ENCODE measurements around the gene TMEFF2.

TMEFF2 gene

DNA sequence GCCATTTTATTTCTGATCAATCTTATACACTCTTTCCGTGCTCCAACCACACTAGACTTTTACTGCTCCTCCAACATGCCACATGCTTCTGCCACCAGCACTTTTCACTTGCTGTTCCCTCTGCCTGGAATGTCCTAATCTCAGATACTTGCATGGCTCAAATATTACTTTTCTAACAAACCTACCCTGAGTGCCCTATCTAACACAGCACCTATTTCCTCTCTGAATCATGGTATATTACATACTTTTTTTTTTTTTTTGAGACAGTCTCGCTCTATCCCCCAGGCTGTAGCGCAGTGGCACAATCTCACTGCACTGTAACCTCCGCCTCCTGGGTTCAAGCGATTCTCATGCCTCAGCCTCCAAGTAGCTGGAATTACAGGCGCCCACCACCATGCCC is 181.5 kb downstream of the TMEFF2 start:
- DNase-seq (ENCODE audit: low read depth in 2 of 2), result no peak

DNA sequence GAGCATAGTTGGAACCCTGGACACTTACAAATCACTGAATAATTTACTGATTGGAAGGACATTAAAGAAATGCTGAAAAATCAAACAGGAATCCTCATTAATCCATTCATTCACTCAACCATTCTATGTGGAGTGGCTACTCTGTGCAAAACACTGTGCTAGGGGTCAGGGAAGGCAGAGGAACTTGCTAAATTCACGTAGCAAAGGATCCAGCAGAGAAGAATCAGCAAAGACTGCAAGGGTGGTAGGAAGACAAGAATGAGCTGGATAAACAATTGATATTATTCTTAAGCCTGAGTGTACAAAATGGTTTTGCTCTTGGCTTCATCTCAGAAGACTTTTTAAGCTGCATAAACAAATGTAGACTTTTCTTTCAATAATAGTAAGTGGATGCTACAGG is 183.5 kb downstream of the TMEFF2 start:
- no peak for DNase-seq (ENCODE audit: low read depth in 2 of 2)

DNA sequence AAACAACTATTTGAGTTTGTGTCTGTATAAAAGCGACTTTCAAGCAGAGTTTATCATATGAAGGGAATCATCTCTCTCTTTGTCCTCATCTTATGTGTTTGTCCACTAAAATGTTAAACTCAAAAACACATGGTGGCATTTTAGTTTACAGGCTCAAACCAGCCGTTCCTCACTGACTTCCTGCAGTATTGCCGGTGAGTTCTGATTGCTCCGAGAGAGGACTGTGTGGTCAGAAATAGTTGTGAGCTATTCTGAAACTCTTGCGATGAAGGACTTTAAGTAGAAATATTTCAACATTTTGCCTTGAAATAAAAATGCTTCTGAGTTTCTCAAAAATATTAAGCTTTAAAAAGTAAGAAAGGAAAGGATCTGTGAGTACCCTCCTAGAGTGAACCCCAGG is 184.7 kb downstream of the TMEFF2 start:
- DNase-seq (ENCODE audit: low read depth in 2 of 2), result no peak

DNA sequence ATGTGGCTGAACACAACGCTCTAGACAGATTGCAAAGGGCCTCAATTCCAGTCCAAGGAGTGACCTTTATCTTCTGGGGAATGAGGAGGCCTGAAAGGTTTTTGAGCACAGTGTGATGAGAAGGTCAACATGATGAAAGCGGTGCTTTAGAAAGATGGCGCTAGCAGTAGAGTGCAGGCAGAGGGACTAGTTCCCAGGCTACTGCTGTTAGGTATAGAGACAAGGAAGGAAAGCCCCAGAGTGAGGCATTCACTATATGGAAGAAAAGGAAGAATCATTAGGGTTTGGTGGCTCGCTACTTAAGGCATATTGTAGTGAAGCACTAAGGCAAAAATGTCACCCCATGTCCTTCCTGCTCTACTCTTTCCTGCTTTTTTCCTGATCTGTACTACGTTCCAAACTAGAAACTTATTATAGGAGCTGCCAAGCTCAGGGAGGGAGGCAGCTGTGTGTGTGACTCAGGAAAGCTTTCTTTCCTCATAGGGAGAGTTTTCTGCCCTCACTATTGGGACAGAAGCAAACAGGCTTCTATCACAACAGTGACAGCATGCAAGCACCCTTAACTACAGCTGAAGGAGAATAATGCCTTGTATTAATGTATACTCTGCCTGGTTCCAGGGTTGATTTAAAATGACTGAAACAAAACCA is 187.0 kb downstream of the TMEFF2 start:
- no peak for DNase-seq (ENCODE audit: low read depth in 2 of 2)

DNA sequence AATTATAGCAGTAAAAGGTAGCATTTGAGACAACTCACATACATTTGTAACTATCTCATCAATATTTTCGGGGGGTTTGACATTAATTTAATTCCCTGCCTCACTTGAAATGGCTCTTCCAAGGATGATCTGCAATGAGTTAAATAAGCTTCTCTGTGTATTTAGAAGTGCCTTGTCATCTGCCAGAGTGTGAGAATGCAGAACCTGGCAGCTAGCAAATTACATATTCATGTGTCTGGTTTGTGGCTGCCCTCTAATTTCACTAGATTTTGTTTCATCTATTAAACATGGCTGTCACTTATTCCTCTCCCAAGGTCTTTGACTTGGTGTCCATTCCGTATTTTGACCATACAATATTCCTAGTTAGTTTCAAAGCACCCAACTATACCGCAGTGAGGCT is 189.5 kb downstream of the TMEFF2 start:
- DNase-seq (ENCODE audit: low read depth in 2 of 2), result no peak

DNA sequence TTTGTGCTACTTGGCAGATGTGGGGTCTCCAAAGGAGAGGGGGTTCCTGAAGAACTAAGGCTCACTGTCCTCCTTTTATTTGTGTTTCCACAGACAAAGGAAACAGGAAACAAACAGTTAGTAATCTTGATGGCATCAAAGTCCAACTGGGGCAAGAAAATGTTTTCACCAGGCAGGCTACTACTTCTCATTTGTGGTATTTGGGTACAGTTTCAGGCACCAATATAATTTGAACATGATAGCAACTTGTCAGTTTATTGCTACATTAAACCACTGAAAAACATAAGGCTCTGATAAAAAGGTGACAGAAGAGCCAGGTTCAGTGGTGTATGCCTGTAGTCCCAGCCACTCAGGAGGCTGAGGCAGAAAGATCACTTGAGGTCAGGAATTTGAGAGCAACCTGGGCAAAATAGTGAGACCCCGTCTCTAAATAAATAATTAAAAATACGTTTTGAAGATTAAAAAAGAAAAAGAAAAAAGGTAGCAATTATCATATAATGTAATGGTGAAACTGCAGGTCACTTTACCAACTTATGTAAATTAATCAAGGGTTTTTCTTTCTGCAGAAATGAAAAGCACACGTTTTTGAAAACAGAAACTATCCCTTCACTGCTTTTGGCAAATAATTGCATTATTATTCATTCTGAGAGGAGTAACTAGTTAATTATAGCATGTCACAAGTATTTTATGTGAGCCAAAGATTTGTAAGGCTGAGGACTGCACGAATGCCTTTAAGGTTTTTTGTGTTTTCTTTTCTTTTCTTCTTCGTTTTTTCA is 190.4 kb downstream of the TMEFF2 start:
- no peak for DNase-seq (ENCODE audit: low read depth in 2 of 2)

DNA sequence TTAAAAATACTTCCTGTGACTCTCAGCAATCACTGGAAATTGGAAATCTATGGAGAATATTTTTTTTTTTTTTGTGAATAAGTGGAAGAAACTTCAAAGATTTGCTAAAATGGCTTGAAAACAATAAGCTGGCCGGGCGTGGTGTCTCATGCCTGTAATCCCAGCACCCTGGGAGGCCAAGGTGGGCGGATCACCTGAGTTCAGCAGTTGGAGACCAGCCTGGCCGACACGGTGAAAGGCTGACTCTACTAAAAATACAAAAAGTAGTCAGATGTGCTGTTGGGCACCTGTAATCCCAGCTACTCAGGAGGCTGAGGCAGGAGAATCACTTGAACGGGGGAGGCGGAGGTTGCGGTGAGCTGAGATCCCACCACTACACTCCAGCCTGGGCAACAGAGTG is 192.3 kb downstream of the TMEFF2 start:
- DNase-seq (ENCODE audit: low read depth in 2 of 2), result no peak

DNA sequence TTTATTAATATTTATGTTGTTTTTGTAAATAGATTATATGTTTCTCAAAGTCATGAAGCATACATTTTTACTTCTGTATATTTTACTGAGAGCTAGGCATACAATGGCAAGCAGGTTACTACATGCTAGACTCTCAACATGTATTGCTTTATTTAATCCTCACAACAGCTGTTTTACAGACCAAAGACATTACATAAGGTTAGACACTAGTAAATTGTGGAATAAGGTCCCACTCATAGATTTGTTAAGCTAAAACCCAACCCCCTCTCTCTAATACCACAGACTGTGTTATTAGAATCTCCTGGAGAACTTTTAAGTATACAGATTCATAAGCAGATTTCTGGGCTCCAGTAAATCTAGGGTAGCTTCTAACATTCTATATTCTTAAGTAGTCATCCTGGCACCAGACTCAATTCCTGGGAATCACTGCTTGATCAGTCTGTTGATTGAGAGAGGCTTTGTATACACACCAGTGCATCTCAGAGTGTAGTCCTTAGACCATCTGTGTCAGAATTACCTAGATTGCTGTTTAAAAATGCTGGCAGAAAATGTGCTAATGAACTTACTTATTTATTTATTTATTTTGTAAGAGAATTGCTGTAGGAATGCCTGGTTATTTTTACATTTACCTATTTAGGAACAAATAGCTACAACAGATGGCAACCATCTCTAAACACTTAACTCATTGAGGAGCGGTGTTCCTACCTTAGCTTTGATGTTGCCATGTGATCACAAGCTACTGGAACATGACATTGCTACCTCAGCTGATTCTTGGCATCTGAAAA is 194.3 kb downstream of the TMEFF2 start:
- no peak for DNase-seq (ENCODE audit: low read depth in 2 of 2)

DNA sequence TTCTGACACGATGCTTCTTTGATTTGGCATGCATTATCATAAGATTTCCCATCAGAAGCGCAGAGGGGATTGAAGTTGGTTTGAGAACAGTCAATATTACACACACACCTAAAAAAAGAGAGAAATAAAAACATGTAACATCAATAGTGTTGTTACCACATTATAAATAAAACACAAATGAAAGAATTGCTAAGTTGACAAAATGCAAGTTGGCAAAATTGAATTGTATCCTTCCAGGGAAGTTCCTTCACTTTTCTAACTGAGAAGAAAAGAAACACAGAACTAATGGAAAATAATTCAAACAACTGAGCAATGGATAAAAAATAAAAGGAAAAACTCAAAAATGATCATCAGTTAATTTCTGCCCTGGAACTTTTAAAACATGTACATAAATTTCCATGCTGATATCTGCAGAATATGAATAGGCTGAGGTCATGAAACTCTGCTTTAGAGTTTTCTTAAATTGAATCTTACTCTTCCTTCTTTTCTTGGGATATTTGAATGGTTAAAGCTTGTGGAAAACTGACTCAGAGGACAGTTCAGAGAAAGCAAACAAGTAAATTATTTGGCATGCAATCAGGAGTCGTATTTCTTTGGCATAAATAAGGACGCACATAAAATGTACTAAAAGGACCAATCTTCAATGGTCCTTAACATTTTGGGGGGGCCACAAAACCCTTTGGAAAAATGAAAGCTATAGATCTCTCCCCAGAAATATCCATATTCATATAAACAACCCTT is 195.5 kb downstream of the TMEFF2 start:
- no peak for DNase-seq (ENCODE audit: low read depth in 2 of 2)

DNA sequence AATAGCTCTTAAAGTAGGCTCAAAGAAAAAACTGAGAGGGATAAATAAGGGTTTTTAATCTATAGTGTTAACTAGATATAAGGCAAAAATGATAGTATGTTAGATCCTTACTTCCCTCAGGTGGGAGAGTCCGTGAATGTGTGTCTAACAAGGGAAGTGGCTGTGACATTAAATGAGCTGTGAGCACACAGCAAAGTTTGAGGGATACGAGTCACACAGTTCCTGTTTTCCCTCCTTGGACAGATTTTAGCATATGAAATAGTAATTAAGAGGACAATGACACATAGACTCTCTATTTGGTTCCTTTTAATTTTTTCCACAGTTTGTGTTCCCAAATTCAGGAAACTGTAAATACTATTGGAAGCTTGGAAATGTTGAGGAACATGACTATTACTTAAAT is 199.4 kb downstream of the TMEFF2 start:
- no peak for DNase-seq (ENCODE audit: low read depth in 2 of 2)

DNA sequence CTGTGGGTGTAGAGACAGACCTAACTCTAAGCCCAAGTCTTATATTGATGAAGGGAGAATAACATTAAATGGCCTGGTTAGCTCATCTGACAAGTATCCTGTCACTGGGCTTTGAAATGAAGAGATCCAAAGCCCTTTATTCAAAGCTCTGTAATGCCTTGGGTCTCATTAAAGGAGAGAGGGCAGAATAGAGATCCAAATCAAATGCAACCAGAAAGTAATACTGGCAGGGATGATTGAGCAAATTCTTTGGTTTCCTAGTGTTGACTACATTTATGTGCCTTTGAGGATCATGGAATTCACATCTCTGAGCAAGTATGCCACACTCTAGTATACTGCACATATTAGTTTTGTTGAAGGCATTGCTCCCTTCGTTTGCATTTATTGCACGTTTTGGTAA is 200.0 kb downstream of the TMEFF2 start:
- DNase-seq (ENCODE audit: low read depth in 2 of 2), result no peak

DNA sequence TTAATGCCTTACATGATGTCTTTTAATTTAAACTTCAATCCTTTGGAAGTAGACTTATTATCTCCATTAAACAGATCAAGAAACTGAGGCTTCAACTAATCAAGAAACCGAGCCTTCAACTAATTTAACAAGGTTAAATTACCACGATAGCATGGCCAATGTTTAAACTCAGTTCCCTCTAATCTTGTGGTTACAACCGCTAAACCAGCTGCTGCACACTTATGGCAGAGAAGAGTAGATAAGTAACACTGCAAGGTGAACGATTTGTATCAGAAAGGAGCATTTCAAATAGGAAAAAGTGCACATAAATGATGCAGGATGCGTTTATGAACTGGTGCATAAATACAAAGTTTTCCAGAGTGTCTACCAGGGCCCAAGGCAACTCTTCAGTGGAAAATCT is 203.3 kb downstream of the TMEFF2 start:
- DNase-seq (ENCODE audit: low read depth in 2 of 2), result no peak

DNA sequence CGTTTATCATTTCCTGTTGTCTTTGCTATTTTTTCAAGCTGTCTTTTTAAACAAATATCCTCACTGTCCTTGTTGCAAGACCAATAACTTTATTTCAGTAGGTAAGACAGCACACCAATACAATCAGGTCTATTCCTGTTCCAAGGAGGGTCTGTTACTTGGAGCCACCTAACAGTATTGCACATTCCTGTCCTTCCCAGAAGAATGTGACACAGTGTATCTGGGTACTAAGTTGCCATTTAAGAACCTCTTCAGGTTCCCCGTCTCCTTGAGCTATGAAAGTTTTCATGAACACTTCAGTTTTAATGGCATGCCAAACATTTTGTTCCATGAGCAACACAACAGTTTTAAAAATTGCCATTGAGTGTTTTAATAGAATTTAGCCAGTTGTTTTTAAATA is 209.0 kb downstream of the TMEFF2 start:
- no peak for DNase-seq (ENCODE audit: low read depth in 2 of 2)

DNA sequence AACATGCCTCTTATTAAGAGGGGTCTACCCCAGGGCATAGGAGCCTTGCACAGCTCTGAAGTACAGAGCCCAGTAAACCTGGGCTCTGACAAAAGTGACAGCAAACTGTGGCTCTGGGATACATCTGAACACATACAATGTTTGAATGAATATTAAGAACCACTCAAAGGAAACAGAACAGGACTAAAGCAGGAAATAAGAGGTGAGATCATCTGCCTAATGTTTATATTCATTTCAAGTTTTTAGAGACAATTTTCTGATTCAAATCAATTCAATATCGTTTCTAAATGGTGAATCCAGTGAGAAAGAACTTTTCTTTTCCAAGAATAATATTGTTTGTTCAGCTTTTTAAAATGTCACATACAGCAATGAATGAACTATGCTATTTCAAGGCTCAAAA is 211.1 kb downstream of the TMEFF2 start:
- DNase-seq (ENCODE audit: low read depth in 2 of 2), result no peak

DNA sequence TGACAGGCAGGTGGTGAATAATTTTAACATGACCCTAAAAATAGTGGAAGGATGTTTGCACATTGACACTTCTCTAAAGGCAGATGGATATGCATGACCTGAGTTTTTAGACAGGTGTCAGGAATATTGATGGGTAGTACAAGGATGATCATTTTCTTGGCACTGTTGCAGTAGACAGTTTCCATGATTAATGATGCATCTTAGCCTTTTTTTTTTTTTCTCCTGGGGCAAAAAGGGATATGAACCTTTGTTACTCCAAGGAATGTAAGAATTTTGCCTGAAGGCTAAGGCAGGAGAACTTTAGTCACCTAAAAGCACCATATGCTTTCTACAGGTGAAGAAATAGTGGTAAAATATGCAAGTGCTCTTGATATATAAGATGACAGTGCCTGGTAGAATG is 211.5 kb downstream of the TMEFF2 start:
- no peak for DNase-seq (ENCODE audit: low read depth in 2 of 2)

DNA sequence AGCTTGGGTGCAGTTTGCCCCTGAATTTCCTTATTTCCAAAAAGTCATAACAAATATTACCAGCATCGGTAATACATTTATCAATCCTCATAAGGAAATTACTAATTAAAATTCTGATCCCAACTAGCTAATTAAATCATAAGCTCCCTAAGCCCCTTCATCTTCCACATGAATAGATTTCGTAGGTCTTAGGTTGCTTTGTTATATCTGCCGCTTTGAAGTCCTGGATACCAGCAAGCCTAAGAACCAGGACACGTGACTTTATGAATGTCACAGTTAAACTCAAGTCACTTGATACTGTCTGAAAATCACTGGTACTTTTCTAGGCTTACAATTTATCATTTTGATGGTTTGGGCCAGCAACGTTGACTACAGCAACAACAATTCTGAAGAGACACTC is 213.0 kb downstream of the TMEFF2 start:
- no peak for DNase-seq (ENCODE audit: low read depth in 2 of 2)

DNA sequence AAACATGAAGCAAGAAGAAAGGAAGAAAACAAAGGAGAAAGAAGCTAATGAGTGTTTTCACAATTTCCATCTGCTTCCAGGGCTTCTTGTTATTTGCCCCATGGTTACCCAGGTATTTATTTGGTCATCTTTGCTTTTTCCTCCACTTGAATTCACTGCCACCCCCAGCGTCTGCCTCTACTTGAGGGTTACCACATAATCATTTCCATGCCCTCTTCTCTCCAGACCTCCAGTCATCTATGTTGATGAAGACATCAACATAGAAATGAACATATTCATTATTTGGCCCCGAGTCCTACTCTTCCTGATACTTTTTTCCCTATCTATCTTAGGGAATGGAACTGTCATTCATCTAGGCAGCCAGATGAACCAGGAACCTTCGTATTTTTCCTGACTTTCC is 214.2 kb downstream of the TMEFF2 start:
- no peak for DNase-seq (ENCODE audit: low read depth in 2 of 2)

DNA sequence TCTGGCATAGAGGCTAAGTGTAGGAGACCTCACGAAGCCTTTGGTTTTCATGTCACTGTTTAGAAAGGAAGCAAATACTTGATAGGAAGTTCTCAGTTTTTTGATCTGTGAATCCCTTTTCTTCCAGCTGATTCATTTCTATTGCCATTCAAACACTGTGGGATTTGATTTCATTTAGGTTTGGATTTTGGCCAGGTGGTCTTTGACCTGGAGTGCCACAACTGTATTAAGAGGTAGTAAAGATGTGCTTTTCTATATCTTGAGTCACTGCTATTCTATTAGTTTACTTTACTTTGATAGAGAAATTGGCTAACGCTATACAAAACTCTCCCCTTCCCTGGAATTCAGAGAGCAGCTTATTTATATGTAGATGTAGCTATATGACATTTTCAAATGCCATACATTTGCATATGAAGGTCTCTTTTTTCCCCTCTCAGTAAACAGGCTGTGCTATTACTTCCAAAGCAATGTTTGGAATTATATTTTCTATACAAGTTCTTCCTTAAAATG is 215.5 kb downstream of the TMEFF2 start:
- DNase-seq (ENCODE audit: low read depth in 2 of 2), result no peak

DNA sequence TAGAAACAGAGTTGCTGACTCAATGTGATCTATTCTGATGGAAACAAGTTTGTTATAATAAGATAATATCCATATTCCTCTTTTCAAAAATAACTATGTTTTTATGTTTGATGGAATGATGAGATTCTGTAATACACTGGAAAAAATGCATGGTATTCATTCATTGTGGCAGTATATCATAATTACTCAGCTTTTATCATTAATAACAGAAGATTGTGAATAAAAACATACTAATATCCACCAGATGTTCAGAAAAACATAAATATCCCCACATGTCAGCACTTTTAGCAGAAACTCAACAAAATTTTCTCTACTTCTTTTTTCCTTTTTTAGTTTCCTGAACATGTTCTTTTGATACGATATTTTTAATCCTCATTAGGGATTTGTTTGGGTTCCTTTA is 217.0 kb downstream of the TMEFF2 start:
- no peak for DNase-seq (ENCODE audit: low read depth in 2 of 2)

DNA sequence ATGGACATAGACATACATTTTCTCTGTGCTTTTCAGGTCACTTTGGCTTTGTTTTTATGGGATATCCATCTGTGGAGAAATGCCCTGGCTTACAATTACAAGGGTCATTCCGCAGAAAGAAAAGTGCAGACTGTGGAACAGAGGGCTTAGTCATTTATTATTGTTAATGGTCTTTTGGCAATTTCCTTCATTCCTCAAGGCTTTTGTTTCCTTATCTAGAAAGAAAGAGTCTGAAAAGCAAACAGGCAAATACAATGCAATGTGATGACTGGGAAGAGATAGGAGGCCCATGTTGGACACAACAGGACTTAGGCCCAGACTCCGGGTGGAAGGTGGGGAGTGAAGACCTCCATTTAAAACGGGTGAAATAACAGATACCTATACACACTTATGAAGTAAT is 218.3 kb downstream of the TMEFF2 start:
- no peak for DNase-seq (ENCODE audit: low read depth in 2 of 2)

DNA sequence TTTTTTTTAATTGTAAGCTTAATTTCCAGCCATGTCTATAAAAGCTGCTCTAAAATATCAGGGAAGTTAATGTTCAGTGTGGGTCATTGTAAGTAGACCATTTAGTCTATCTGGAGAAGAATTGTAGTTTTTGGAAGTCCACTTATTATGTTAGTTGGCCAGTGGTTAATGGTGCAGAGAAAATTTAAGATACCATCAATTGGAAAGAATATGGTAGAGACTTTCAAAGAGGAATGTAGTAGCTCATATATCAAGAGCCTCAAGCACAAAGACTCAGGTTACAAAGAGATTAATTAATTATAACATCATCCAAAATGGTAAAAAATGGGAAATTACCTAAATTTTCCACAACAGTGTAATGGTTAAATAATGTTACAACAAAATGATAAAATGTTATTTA is 220.1 kb downstream of the TMEFF2 start:
- no peak for DNase-seq (ENCODE audit: low read depth in 2 of 2)

DNA sequence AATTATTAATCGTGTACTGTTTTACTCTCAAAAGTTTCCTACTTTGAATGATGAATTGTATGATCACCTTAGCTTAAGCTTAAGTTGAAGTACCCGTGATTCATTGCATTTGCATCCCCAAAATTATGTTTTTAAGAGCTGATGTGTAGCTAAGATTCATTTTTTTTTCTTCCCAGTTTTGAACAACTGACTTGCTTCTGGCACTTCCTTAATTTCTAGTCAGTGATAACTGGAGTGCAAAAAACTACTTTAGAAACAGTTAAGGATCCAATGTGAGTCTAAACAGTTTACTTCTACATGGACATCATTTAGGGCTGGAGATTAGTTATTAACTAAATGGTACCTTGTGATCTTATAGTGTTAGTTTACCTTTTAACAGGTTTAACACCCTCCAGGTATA is 223.9 kb downstream of the TMEFF2 start:
- no peak for DNase-seq (ENCODE audit: low read depth in 2 of 2)

Data from stimulated activated CD8-positive, alpha-beta memory T cell treated with anti-CD3 and anti-CD28 coated beads, Interleukin-15, amount 100 ng/mL, for 4 hours (primary cell).